ENCODE results near the gene RCE1.

RCE1 gene

DNA sequence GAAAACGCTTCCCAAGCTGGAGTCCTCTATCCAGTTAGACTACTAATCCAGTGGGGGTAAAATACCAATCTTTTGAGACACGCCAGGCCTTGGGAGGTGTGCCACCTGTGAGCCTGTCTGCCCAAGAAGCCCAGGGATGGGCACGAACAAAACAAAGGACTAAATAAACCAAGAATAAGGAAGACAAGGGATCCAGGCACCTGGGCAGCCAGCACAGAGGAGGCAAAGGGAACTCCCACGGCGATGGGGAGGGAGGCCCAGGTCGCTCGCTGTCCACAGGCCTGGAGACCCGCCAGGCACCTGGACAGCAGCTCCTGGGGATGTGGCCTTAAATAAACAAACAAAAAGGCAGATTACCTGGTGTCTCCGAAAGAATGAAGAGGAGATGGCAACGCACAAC lies 45.0 kb downstream of the RCE1 start:
- DNase-seq (ENCODE audit: low read depth): no peak

DNA sequence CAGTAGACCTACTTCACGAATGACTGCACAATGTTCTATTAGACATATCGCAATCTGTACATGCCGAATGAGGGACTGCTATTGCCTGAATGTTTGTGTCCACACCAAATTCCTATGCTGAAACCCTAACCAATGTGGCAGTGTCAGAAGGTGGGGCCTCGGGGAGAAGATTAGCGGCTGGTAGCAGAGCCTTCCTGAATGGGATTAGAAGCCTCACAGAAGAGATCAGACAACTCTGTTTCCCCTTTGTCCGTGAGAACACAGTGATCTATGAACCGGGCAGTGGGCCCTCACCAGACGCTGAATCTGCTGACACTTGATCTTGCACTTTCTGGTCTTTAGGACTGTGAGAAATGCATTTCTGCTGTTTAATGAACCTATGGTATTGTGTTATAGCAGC lies 46.7 kb downstream of the RCE1 start:
- DNase-seq (ENCODE audit: low read depth): no peak

DNA sequence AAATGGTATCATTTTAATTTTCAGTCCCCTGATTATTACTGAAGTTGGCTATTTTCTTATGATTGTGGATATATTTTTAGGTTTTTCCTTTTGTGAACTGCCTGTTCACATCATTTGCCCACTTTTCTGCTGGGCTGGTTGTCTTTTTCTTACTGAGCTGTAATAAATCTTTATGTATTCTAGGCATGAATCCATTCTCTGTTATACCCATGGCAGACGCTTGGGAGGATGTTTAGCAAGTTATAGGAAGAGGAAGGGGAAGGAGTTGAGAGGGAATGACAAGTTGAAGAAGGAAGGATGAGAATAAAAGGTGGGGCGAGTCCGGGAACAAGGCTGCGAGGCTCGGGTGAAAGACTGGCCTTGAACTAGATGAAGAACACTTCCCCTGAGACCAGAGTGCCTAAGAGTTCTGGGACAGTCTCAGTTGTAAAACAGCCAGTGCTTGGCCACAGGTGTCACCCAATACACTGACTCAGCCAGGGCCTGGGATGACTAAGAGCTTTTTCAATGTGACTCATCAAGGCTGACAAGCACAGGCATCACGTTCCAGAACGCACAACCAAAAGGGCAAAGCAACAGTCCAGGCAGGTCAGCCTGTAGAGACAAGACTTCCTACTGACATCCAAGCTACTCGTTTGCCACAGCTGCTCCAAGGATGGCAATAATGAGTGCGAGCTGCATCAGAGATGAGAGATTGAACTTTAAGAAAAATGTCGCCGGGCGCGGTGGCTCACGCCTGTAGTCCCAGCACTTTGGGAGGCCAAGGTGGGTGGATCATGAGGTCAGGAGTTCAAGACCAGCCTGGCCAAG lies 48.8 kb downstream of the RCE1 start:
- DNase-seq (ENCODE audit: low read depth): no peak

DNA sequence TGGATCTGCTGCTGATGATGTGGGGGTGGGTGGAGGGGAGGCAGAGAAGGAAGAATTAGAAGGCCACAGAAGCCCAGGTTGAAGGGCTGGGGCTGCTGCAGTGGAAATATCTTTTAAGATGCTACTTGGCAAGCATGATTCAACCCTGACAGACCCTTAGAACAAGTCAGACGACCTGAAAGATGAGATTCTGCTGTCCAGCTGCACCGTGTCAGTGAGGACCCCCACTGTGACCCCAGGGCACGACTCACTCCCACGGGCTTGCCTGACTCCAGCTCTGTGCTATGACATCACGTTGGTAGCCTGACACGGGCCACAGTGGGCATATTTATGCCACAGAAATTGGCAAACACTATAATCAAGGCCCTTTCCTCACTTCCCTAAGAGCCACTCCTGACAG lies 49.7 kb downstream of the RCE1 start:
- no peak for DNase-seq (ENCODE audit: low read depth)

DNA sequence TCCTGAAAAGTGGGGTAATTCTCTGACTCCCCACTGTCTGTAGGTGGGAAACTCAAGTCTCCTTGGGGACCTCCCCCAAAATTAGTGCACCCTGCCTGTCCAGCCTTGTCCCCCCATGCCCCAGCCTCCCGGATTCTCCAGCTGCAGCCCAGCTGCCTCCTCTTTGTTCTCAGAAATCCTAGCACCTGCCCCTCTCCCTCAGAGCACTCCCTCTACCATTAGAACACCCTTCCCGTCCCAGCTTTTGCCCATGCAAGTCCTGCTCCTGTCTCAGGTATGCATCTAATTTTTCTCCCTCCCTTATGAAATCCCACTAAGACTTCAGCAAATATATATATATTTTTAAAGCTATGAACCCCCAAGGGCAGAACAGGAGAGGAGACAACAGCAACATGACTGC lies 50.9 kb downstream of the RCE1 start:
- no peak for DNase-seq (ENCODE audit: low read depth)
